SK-N-SH (cell line): ENCODE data around the gene NTMT1. TPM values are rescaled to one million over a fixed set of nuclear protein-coding genes. Genes with fewer than 3 reads are reported as not detected.

Source experiments
- CTCF ChIA-PET: fragments of 300-600, 350-600 bp; formaldehyde crosslinking; extraction: SDS; loops from one replicate; lab custom pipeline; 2021; lab: Yijun Ruan, JAX
- POLR2A ChIA-PET: fragments of 350-600 bp; sonication (Branson Sonifier 250); formaldehyde crosslinking; extraction: SDS; loops from one replicate; lab custom pipeline; 2020; ENCODE audit warnings: antibody characterized with exemption, inconsistent platforms; lab: Yijun Ruan, JAX
- DNase-seq: peaks from one replicate; pipeline ENCODE4 v3.0.0; 2012
- H2AFZ ChIP-seq: fragments of 200-600 bp; sonication (generic); 2 replicates; pipeline ENCODE4 v1.8.1; 2016; ENCODE audit warnings: antibody characterized with exemption, mild to moderate bottlenecking, low read depth
- H3F3A ChIP-seq: fragments of 200-600 bp; sonication (generic); replicated peaks from 2 replicates; pipeline ENCODE3; 2016; ENCODE audit warnings: antibody characterized with exemption, mild to moderate bottlenecking; ENCODE audit not compliant: insufficient read depth
- H3K27ac ChIP-seq, 2 experiments: fragments of 200-500 bp in 1 of 2; fragments of 200-600 bp in 1 of 2; sonication (Bioruptor generic) in 1 of 2; sonication (generic), shearing (Covaris generic) in 1 of 2; 2 replicates each; pipeline versions ENCODE4 v1.5.1 to v1.6.1; 2014 to 2016; ENCODE audit warnings: low read depth in 2 of 2, inconsistent platforms in 1 of 2, low read length in 1 of 2, mild to moderate bottlenecking in 1 of 2, mixed read lengths in 1 of 2
- H3K27me3 ChIP-seq: fragments of 200-600 bp; sonication (generic), shearing (Covaris generic); 2 replicates; pipeline ENCODE4 v1.6.1; 2016; ENCODE audit warnings: mixed run types; ENCODE audit not compliant: insufficient read depth
- H3K36me3 ChIP-seq, 2 experiments: fragments of 200-500 bp in 1 of 2; fragments of 200-600 bp in 1 of 2; sonication (Bioruptor generic) in 1 of 2; sonication (generic) in 1 of 2; replicated peaks in 1 of 2; 2 replicates each; pipeline versions ENCODE3 to v1.5.1; 2014 to 2016; ENCODE audit warnings: low read length in 1 of 2, mild to moderate bottlenecking in 1 of 2; ENCODE audit not compliant: insufficient read depth in 2 of 2, control insufficient read depth in 1 of 2
- H3K4me1 ChIP-seq, 2 experiments: fragments of 200-500 bp in 1 of 2; fragments of 200-600 bp in 1 of 2; sonication (Bioruptor generic) in 1 of 2; sonication (generic), shearing (Covaris generic) in 1 of 2; 2 replicates each; pipeline versions ENCODE4 v1.5.1 to v1.6.1; 2014 to 2016; ENCODE audit warnings: low read depth in 1 of 2, low read length in 1 of 2, mixed run types in 1 of 2; ENCODE audit not compliant: insufficient read depth in 2 of 2, control insufficient read depth in 1 of 2
- H3K4me2 ChIP-seq: fragments of 200-600 bp; sonication (generic), shearing (Covaris generic); 2 replicates; pipeline ENCODE4 v1.6.1; 2017; ENCODE audit warnings: mixed run types
- H3K4me3 ChIP-seq, 2 experiments: fragments of 200-500 bp in 1 of 2; fragments of 200-600 bp in 1 of 2; sonication (Bioruptor generic) in 1 of 2; sonication (generic), shearing (Covaris generic) in 1 of 2; 2 replicates each; pipeline versions ENCODE4 v1.5.1 to v1.8.1; 2014 to 2016; ENCODE audit warnings: low read depth in 2 of 2, inconsistent platforms in 1 of 2, low read length in 1 of 2, mild to moderate bottlenecking in 1 of 2, mixed read lengths in 1 of 2, moderate library complexity in 1 of 2
- H3K79me2 ChIP-seq: fragments of 200-600 bp; sonication (generic); 2 replicates; pipeline ENCODE4 v1.8.1; 2017; ENCODE audit warnings: mild to moderate bottlenecking; ENCODE audit not compliant: insufficient read depth
- H3K9ac ChIP-seq: fragments of 200-600 bp; sonication (generic); 2 replicates; pipeline ENCODE4 v1.6.1; 2017; ENCODE audit warnings: mixed run types
- H3K9me2 ChIP-seq: fragments of 200-600 bp; sonication (generic); 2 replicates; pipeline ENCODE4 v1.6.1; 2017; ENCODE audit warnings: mixed run types
- H3K9me3 ChIP-seq: fragments of 200-600 bp; sonication (generic); 2 replicates; pipeline ENCODE4 v1.6.1; 2017; ENCODE audit warnings: mixed run types, mild to moderate bottlenecking, moderate library complexity
- H4K20me1 ChIP-seq: fragments of 200-600 bp; sonication (generic); 2 replicates; pipeline ENCODE4 v1.6.1; 2017; ENCODE audit warnings: mild to moderate bottlenecking, mixed run types; ENCODE audit not compliant: insufficient read depth
- FOXM1 ChIP-seq: IDR thresholded peaks from 2 replicates; pipeline ENCODE4 v1.4.0; 2012; ENCODE audit warnings: low read depth, mild to moderate bottlenecking
- JUND ChIP-seq: IDR thresholded peaks from 2 replicates; pipeline ENCODE4 v1.4.0; 2012
- MXI1 ChIP-seq: IDR thresholded peaks from 2 replicates; pipeline ENCODE4 v1.6.1; 2012; ENCODE audit warnings: mild to moderate bottlenecking, low read depth, low read length, improper control_type of control experiment
- NFIC ChIP-seq: IDR thresholded peaks from 2 replicates; pipeline ENCODE4 v1.4.0; 2012; ENCODE audit warnings: borderline replicate concordance
- SIN3A ChIP-seq: IDR thresholded peaks from 2 replicates; pipeline ENCODE4 v1.6.1; 2012; ENCODE audit warnings: low read depth, mild to moderate bottlenecking, low read length, moderate library complexity, borderline replicate concordance
- TAF1 ChIP-seq: IDR thresholded peaks from 2 replicates; pipeline ENCODE4 v1.6.1; 2012; ENCODE audit warnings: low read depth, mild to moderate bottlenecking, low read length, moderate library complexity, borderline replicate concordance
- TCF12 ChIP-seq: IDR thresholded peaks from 2 replicates; pipeline ENCODE4 v1.4.0; 2012
- WGBS: methylation state at CpG from one replicate; pipeline ENCODE4 v1.1.6; 2017; ENCODE audit warnings: low lambda C conversion rate; 5-methylcytosine and 5-hydroxymethylcytosine counted together
- polyA plus RNA-seq, 3 experiments: library from polyadenylated mRNA; depleted of rRNA; stranded (reverse); fragments of >200 nt; gene quantifications; 2 replicates each; pipeline ENCODE4 v1.2.3, GENCODE V29; 2012
- TF ChIP-seq, protein P1 (sequence below): IDR thresholded peaks from 2 replicates; pipeline ENCODE4 v1.4.0; 2012; ENCODE audit warnings: low read depth
- TF ChIP-seq, protein P2 (sequence below): IDR thresholded peaks from 2 replicates; pipeline ENCODE4 v1.4.0; 2012; ENCODE audit warnings: low read depth, borderline replicate concordance

The NTMT1 gene
- polyA plus RNA-seq, 1 of the 3 experiments (the other 2 are of a cell fraction): 78.3 TPM

DNA sequence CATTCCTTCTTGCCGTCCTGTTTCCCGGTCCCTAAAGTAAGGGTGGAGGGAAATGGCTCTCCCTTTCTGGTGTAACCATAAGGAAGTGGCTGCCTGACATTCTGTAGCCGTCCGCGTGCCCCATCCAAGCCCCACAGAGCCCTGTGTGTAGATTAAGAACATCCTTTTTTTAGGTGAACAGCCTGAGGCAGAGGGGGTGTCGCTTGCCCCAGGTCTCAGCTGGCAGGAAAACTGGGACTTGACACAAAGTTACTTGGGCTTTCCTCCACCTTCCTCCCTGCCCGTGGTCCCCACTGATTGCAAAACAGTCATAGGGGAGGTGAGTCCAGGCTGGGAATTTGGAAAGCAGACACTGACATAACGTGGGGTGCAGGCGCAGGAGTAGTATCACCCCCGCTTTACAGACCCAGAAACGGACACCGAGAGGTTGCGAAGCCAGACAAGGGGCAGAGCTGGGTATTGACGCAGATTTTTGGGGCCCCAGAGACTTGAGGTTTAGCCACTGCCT lies 27.8 kb upstream of the NTMT1 start:
- Histone ChIP-seq H3K36me3 (no peaks in the 10 kb centered on the region), H3K79me2 (no peaks in the 10 kb centered on the region), H3K9me3 (no peaks in the 10 kb centered on the region), H3K27me3 (no peaks in the 10 kb centered on the region), H3F3A (no peaks in the 10 kb centered on the region), H2AFZ (no peak overlapping the region), H3K4me2 (no peak overlapping the region), H3K9ac (no peak overlapping the region), H3K27ac (no peak overlapping the region), H3K4me1 (peaks cover 0 to 10% of the 10 kb centered on the region in 2 experiments; a peak in 2 of 4 replicates), H4K20me1 (no peaks in the 10 kb centered on the region), H3K9me2 (no peaks in the 10 kb centered on the region), H3K4me3 (no peak overlapping the region)
- TF ChIP-seq TCF12: no peak
- TF ChIP-seq TAF1: no peak
- TF ChIP-seq, protein P1, sequence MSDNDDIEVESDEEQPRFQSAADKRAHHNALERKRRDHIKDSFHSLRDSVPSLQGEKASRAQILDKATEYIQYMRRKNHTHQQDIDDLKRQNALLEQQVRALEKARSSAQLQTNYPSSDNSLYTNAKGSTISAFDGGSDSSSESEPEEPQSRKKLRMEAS: no peak
- DNase-seq: no peak
- WGBS: 82% methylated on average over 13 of the region's 14 CpGs
- CTCF ChIA-PET: interaction anchor here (0.6 to 2.2 kb wide), 3 partner anchors 8 to 424 kb away, joined by 3 to 8 read pairs (median 3); no protein-coding TSS in a partner anchor
- POLR2A ChIA-PET: interaction anchor here (1.3 kb wide), 1 partner anchor 27 kb away, joined by 4 read pairs; no protein-coding TSS in a partner anchor

DNA sequence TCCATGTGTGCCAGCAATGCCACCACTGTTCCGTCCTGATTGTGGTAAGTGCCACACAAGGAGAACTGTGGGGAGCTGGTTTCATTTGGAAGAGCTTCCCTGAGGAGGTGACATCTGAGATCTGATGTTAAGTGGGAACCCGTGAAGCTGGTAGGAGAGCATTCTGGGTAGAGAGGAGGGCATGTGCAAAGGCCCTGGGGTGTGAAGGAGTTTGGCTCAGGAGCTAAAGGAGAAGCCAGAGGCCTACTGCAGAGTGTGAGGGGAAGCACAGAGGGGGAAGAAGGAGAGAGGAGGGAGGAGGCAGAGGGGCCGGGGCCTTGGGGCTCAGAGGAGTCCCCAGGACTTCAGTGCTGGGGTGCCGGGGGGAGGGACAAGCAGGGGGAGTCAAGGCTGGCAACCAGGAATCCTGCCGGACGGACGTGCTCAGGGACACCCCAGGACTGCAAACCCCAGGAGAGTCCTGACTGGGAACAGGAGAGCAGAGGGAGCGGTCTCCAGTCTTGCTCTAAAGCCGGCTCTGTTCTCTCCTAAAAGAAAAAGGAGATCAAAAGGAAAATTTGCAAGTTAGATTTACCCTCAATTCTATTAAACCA lies 24.8 kb upstream of the NTMT1 start:
- Histone ChIP-seq H3F3A (no peaks in the 10 kb centered on the region), H3K27me3 (no peaks in the 10 kb centered on the region), H3K9me2 (no peaks in the 10 kb centered on the region), H2AFZ (no peak overlapping the region), H3K36me3 (no peaks in the 10 kb centered on the region), H3K4me1 (peaks cover 0 to 13% of the 10 kb centered on the region in 2 experiments; a peak in 1 of 4 replicates), H3K4me2 (no peak overlapping the region), H3K4me3 (no peak overlapping the region), H4K20me1 (no peaks in the 10 kb centered on the region), H3K79me2 (no peaks in the 10 kb centered on the region), H3K27ac (no peak overlapping the region), H3K9me3 (no peaks in the 10 kb centered on the region), H3K9ac (no peak overlapping the region)
- POLR2A ChIA-PET: interaction anchor here (1.2 kb wide), 1 partner anchor 423 kb away, joined by 8 read pairs; the partner anchor contains the start of gene IER5L
- TF ChIP-seq JUND (no peak), MXI1 (no peak), FOXM1 (no peak), SIN3A (no peak), NFIC (no peak)
- TF ChIP-seq, protein P2, sequence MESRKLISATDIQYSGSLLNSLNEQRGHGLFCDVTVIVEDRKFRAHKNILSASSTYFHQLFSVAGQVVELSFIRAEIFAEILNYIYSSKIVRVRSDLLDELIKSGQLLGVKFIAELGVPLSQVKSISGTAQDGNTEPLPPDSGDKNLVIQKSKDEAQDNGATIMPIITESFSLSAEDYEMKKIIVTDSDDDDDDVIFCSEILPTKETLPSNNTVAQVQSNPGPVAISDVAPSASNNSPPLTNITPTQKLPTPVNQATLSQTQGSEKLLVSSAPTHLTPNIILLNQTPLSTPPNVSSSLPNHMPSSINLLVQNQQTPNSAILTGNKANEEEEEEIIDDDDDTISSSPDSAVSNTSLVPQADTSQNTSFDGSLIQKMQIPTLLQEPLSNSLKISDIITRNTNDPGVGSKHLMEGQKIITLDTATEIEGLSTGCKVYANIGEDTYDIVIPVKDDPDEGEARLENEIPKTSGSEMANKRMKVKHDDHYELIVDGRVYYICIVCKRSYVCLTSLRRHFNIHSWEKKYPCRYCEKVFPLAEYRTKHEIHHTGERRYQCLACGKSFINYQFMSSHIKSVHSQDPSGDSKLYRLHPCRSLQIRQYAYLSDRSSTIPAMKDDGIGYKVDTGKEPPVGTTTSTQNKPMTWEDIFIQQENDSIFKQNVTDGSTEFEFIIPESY: no peak
- no peak for DNase-seq
- CTCF ChIA-PET: interaction anchor here (1.5 kb wide), 1 partner anchor 458 kb away, joined by 5 read pairs; no protein-coding TSS in a partner anchor
- WGBS: 85% methylated on average over 9 of the region's 9 CpGs
